Upper lobe of right lung (tissue), 1 donor: ENCODE data around the gene BTBD2. TPM values are rescaled to one million over a fixed set of nuclear protein-coding genes. Genes with fewer than 3 reads are reported as not detected.

Experiments
- ATAC-seq: fragments of 200-7000 bp; cut with Tn5 transposase; one replicate; pipeline ENCODE4 v1.9.1; 2020; ENCODE audit warnings: mild to moderate bottlenecking, moderate library complexity
- DNase-seq: peaks from one replicate; pipeline ENCODE4 v3.0.0-alpha.2; 2020
- H3K27ac ChIP-seq: fragments of 200-600 bp; one replicate; pipeline ENCODE4 v1.8.0; 2022
- H3K27me3 ChIP-seq: fragments of 200-600 bp; one replicate; pipeline ENCODE4 v1.8.0; 2022; ENCODE audit warnings: mild to moderate bottlenecking
- H3K36me3 ChIP-seq: fragments of 200-600 bp; one replicate; pipeline ENCODE4 v1.8.0; 2022
- H3K4me1 ChIP-seq: fragments of 200-600 bp; one replicate; pipeline ENCODE4 v1.8.0; 2022
- H3K4me3 ChIP-seq: fragments of 200-600 bp; one replicate; pipeline ENCODE4 v1.8.0; 2022; ENCODE audit warnings: mild to moderate bottlenecking
- H3K9me3 ChIP-seq: fragments of 200-600 bp; one replicate; pipeline ENCODE4 v1.8.0; 2022
- intact Hi-C: fragments of 100-400 bp; cut with DNase I; formaldehyde crosslinking; loops from one replicate; pipeline ENCODE4 v1.11.0; 2022
- total RNA-seq: library from RNA; stranded (reverse); fragmentation: NEBNext Ultra II Directional; extraction: Animal tissue kit (Norgen Biotek cat#: 25700); gene quantifications from one replicate; pipeline ENCODE4 v1.2.1, GENCODE V29; 2021
- TF ChIP-seq, protein P1 (sequence below): fragments of 200-600 bp; IDR thresholded peaks from one replicate; pipeline ENCODE4 v1.8.0; 2022; ENCODE audit warnings: antibody characterized with exemption
- donor health status: DM: no; HTN: yes; CAD: no; lungs with severe emphysema.

The BTBD2 gene
- total RNA-seq, 1 donor from 2014 or later = 56.5 TPM

DNA sequence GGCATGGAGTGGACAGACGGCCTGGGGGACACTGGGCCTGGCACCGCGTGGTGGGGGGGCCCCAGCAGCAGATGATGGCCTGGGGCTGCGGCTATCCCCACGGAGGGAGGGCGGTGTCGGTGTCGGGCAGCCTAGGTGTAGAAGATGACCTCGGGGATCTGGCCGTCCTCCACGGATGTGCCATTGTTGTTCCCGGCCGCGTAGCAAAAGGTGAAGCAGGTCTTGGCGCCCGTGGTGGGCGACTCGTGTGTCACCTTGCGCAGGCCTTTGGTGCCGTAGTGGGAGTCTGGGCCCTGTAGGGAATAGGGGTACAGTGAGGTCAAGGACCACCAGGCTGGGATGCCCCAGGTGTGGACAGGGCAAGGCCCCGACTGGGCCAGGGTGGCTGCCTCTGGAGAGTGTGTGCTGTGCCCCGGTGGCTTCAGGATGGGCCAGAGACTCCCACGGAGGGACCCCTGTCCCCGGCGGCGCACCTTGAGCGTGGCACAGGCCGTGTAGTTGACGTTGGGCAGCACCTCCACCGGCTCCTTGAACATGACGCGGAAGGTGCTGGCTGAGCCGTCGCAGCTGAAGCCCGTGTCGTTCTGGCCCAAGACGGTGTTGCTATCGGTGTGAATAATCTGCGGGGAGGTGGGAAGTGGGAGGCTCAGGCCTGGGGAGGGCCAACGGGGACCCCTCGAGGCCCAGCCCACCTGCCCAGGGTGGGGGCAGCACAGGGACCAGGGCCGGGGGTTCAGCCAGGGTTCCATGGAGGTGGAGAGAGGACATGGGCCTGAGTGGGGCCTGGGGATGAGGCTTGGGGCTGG, 29.0 kb downstream of the BTBD2 start:
- intact Hi-C loops = no loop called here
- DNase-seq (no peak), ATAC-seq (peak; percentile 4)
- TF ChIP-seq, protein P1, sequence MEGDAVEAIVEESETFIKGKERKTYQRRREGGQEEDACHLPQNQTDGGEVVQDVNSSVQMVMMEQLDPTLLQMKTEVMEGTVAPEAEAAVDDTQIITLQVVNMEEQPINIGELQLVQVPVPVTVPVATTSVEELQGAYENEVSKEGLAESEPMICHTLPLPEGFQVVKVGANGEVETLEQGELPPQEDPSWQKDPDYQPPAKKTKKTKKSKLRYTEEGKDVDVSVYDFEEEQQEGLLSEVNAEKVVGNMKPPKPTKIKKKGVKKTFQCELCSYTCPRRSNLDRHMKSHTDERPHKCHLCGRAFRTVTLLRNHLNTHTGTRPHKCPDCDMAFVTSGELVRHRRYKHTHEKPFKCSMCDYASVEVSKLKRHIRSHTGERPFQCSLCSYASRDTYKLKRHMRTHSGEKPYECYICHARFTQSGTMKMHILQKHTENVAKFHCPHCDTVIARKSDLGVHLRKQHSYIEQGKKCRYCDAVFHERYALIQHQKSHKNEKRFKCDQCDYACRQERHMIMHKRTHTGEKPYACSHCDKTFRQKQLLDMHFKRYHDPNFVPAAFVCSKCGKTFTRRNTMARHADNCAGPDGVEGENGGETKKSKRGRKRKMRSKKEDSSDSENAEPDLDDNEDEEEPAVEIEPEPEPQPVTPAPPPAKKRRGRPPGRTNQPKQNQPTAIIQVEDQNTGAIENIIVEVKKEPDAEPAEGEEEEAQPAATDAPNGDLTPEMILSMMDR = no peak
- H3K9me3 ChIP-seq = no peaks in the 10 kb centered on the region
- H3K36me3 ChIP-seq = peaks cover 76% of the 10 kb centered on the region
- H3K27ac ChIP-seq = no peak overlapping the region
- no peaks in the 10 kb centered on the region for H3K4me1 ChIP-seq
- H3K27me3 ChIP-seq = no peaks in the 10 kb centered on the region
- H3K4me3 ChIP-seq = no peak overlapping the region

GRCh38 chr19:1985588-1986356, 29.7 kb downstream of the BTBD2 start:
- ATAC-seq (peak; percentile 4), DNase-seq (no peak)
- intact Hi-C loops = no loop called here
- TF ChIP-seq, protein P1 = no peak
- Histone ChIP-seq H3K4me1 (no peaks in the 10 kb centered on the region), H3K9me3 (no peaks in the 10 kb centered on the region), H3K27ac (no peak overlapping the region), H3K27me3 (no peaks in the 10 kb centered on the region), H3K36me3 (peaks cover 77% of the 10 kb centered on the region), H3K4me3 (no peak overlapping the region)

DNA sequence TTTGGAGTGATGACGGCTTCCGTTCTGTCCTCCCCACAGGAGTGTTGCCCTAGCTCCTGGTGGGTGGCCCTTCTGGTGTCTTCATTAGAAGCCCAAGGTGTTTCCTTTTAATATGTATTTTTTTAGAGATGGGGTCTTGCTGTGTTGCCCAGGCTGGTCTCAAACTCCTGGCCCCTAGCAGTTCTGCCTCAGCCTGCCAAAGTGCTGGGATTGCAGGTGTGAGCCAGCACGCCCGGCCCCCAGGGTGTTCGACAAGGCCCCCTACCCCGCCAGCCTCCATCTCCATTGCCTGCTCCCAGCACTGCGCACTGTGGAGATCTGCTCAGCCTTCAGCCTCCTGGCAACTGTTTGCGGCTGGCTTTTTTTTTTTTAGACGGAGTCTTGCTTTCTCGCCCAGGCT, 31.2 kb downstream of the BTBD2 start:
- H3K36me3 ChIP-seq = peaks cover 77% of the 10 kb centered on the region

DNA sequence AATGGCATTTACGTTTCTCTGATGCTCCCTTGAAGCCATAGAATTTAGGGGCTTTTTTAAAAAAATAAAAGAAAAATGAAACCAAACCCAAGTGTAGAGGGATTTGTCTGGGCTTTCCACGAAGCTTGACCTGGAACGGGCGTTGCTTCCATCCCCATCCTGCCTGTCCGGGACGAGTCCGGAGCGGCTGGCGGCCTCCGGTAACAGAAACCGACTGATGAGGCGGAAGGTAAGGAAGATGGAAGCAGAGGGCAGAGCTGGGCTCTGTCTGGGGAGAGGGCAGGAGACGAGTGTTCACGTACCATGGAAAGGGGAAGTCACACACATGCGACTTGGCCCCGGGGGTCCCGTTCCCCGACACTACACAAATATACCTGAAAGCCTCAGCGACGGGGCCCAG, 34.3 kb downstream of the BTBD2 start:
- intact Hi-C loops = no loop called here

More for the DNA sequence above, 31.2 kb downstream of the BTBD2 start:
- TF ChIP-seq, protein P1 = no peak
- DNase-seq = no peak
- no peaks in the 10 kb centered on the region for H3K27me3 ChIP-seq
- intact Hi-C loops = no loop called here
- no peak overlapping the region for H3K4me3 ChIP-seq
- no peaks in the 10 kb centered on the region for H3K9me3 ChIP-seq
- H3K4me1 ChIP-seq = no peaks in the 10 kb centered on the region
- ATAC-seq = no peak
- no peak overlapping the region for H3K27ac ChIP-seq

GRCh38 chr19:1980809-1981181, 34.7 kb downstream of the BTBD2 start:
- Histone ChIP-seq H3K27me3 (no peaks in the 10 kb centered on the region), H3K4me1 (no peaks in the 10 kb centered on the region), H3K36me3 (peaks cover 60% of the 10 kb centered on the region), H3K9me3 (no peaks in the 10 kb centered on the region), H3K27ac (no peak overlapping the region), H3K4me3 (no peak overlapping the region)
- intact Hi-C loops = no loop called here
- DNase-seq (no peak), ATAC-seq (no peak)
- TF ChIP-seq, protein P1 = no peak

More for the DNA sequence above, 34.3 kb downstream of the BTBD2 start:
- H3K27me3 ChIP-seq = no peaks in the 10 kb centered on the region
- no peak overlapping the region for H3K4me3 ChIP-seq
- no peak overlapping the region for H3K27ac ChIP-seq
- DNase-seq (no peak), ATAC-seq (no peak)
- H3K9me3 ChIP-seq = no peaks in the 10 kb centered on the region
- TF ChIP-seq, protein P1 = no peak
- H3K4me1 ChIP-seq = no peaks in the 10 kb centered on the region
- H3K36me3 ChIP-seq = peaks cover 62% of the 10 kb centered on the region
